Measurements from ENCODE around the gene C19orf25.
A peak's percentile ranks its signal among the peaks of the same experiment; 100 is the strongest.
"Not testable (repeated sequence)": the region's sequence is repeated elsewhere in the genome, so short reads cannot be mapped to it uniquely, and the experiment has no call there.

The C19orf25 gene

GRCh38 chr19:1478934-1479707, at the start of gene C19orf25:
TSS of gene C19orf25 (minus strand) at chr19:1479215. CDS start at chr19:1478903, 312 bp downstream.
- peak; percentile 97 for FAIRE-seq

- FAIRE-seq = no peak
These were observed 48.8 kb upstream of the C19orf25 start for GRCh38 chr19:1527650-1528309.

GRCh38 chr19:1526979-1527649, 48.1 kb upstream of the C19orf25 start:
- FAIRE-seq = no peak

- no peak for FAIRE-seq
These were observed 47.2 kb upstream of the C19orf25 start for GRCh38 chr19:1526066-1526778.

GRCh38 chr19:1525343-1525742, 46.3 kb upstream of the C19orf25 start:
- FAIRE-seq = no peak

- no peak for FAIRE-seq
These were observed 45.9 kb upstream of the C19orf25 start for GRCh38 chr19:1524972-1525325.

GRCh38 chr19:1524287-1524971, 45.4 kb upstream of the C19orf25 start:
- FAIRE-seq = no peak

GRCh38 chr19:1523412-1524286, 44.6 kb upstream of the C19orf25 start, which contains the start of gene PLK5:
TSS of gene PLK5 (plus strand) at chr19:1524077. CDS start at chr19:1526997, 2,920 bp downstream.
- no peak for FAIRE-seq

GRCh38 chr19:1522838-1523237, 43.8 kb upstream of the C19orf25 start:
- no peak for FAIRE-seq

GRCh38 chr19:1522061-1522460, 43.0 kb upstream of the C19orf25 start:
- no peak for FAIRE-seq

- FAIRE-seq = no peak
These were observed 42.6 kb upstream of the C19orf25 start for GRCh38 chr19:1521636-1522035.

GRCh38 chr19:1520203-1520780, 41.3 kb upstream of the C19orf25 start:
- no peak for FAIRE-seq

- not testable (repeated sequence) for FAIRE-seq
These were observed 40.8 kb upstream of the C19orf25 start for GRCh38 chr19:1519802-1520201.

GRCh38 chr19:1518471-1518870, 39.5 kb upstream of the C19orf25 start:
- FAIRE-seq = no peak

GRCh38 chr19:1516395-1516753, 37.4 kb upstream of the C19orf25 start:
- FAIRE-seq = no peak

- FAIRE-seq = no peak
These were observed 36.1 kb upstream of the C19orf25 start for GRCh38 chr19:1514986-1515721.

- no peak for FAIRE-seq
These were observed 35.3 kb upstream of the C19orf25 start for GRCh38 chr19:1514295-1514661.

- FAIRE-seq = no peak
These were observed 34.7 kb upstream of the C19orf25 start for GRCh38 chr19:1513499-1514294.

- FAIRE-seq = no peak
These were observed 33.9 kb upstream of the C19orf25 start, which contains the start of gene ADAMTSL5 for GRCh38 chr19:1512671-1513498. TSS of gene ADAMTSL5 (minus strand) at chr19:1513019. CDS start at chr19:1510943, 2,076 bp downstream.

All from G401.6 (cell line).